DMS 273 treated with DMSO at 0.1 percent for 48 hours (cell line): ENCODE measurements around the gene SLC44A2.
"Not testable (repeated sequence)": the region's sequence is repeated elsewhere in the genome, so short reads cannot be mapped to it uniquely, and the experiment has no call there.

Experiments
- DNase-seq: peaks from one replicate; lab custom pipeline; 2025; lab: John Stamatoyannopoulos, UW

Gene SLC44A2

DNA sequence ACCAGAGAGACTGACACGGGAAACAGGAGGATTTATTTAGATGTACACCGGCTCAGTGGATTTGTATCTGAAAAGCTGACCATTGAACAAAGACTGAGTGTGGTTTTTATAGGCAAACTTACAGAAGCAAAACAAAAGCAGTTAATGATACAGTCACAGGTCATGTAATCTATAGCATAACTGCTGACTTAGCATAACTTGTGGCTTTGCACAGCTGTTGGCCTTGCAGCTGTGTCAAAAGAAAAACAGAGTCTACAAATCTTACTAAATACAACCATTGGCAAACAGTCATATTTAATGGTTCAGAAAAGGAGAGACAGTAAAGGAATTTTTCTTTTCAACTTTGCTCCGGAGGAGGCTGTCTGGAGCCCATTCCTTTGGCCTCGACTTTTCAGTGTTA is 26.5 kb downstream of the SLC44A2 start:
- no peak for DNase-seq

DNA sequence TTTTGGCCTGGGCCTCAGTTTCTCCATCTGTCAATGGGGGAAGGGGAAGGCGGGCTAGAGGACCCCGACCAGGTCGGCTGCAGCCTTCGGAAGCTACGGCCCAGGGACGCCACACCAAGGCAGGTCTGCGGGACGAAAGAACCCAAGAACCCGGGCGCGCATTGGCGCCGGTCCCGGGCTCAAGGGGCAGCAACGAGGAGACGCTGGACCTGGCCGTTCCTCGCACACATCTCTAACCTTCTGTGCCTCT is 28.1 kb downstream of the SLC44A2 start:
- DNase-seq = no peak

DNA sequence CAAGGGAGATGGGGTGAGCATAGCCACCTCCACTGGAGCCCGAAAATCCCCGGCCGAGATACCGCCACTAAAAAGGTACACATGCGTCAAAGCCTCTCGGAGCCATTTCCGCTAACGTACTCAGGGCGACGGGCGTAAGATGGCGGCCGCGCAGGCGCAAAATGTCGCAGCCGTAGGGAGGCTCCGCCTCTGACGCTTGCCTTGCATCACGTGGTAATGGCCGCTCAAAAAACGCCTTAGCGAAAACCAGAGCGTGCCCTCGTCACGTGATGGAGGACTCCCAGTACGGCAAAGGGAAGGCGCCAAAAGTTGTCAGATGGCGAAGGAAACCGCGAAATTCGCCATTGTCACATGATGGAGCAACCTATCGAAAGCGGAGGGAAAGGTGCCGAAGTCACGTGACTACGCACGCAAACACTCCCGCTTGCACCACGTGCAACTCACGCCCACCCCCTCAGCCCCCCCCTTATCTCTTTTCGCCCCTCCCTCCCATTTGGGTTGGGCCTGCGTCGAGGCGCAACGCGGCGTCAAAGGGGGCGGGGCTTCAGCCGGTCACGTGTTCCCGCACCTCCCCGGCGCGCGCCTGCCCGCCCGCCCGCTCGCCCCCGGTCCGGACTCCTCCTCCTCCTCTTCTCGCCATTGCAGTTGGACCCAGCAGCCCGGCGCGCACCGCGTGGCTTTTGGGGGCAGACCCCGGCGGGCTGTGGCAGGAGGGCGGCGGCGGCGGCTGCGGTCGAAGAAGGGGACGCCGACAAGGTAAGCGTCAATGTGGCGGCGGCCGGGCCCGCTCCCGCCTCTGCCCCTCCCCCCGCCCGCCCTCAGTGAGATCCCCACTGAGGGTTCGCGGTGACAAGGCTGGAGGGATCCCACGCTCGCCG is 28.6 kb downstream of the SLC44A2 start, which contains the start of gene ILF3:
ILF3 (plus strand) TSS at position 615 of the 878 bp plus-strand sequence. CDS start 16,260 bp downstream, outside the sequence.
- DNase-seq = peak; percentile 99

DNA sequence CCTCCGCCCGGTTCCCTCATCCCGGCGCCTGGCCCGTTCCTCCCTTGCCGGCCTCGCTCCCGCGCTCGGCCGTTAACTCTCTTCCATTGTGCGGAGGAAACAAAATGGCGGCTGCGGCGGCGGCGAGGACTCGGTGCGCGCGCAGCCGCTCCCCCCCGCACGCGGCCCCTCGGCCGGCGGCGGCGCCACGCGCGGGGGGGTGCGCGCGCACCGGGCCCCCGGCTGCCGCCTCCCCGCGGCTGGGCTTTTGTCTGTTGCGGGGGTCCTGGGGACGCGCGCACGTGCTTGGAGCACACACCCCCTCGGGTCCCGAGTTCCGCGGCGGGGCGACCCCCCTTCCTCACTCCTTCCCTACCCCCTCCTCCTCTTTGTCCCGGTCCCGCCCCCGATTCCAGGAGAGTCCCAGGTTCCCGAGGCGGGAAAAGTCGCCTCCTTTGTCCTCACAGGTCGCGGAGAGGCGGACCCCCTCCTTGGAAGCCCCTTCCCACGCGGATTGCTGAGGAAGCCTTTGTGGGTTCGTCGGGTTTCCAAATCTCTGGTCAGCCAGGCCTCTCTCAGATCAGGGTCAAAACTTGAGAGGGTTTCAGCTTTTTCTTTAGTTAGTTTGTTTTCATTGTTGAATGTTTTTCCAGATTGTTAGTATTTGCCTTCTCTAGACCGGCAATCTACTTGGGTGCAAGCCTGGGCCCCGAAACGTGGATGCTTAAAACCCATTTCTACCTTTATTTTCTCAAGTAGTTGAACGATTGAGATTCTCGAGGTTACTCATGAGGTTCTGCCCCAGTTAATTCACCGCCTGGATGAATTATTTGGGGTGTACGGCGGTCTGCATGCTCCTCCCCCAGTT is 29.5 kb downstream of the SLC44A2 start:
- DNase-seq = no peak

DNA sequence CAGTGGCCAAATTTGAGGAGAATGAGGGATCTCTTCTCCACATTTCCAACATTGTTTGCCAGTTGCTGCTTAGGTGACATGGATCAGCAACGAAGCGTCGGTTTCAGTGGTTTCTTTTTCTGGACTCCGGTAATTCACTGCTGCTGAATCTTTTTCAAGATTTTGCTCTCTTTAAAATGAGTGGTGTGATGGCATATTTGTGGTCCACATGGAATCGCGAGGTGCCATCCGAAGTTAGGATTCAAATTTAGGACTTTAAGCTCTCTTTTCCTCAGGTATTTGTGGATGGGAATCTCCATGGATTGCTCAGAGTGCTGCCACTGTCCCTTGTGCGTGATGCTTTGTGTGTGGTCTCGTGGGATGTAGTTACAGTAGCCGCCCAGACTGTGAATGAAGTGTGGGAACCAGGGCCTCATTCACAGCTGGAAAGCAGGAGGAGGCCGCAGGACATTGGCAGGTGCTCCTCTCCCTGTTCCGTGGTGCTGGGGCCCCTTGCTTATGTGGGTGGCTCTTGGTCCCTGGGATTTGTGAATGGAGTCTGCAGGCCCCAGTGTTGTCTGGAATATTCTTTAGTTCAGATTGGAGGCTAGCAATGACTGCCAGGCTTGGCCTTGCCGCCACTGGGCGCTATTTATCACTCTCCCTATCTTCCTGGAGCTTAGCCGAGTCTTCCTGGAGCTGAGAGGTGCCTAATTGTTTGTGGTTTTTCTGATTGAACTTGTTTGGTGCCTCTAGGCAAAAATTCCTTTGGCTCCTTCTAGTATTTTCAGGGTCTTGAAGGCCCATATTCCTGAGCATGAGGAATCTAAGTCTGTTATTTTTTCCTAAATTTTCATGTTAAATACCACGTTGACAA is 30.3 kb downstream of the SLC44A2 start:
- no peak for DNase-seq

DNA sequence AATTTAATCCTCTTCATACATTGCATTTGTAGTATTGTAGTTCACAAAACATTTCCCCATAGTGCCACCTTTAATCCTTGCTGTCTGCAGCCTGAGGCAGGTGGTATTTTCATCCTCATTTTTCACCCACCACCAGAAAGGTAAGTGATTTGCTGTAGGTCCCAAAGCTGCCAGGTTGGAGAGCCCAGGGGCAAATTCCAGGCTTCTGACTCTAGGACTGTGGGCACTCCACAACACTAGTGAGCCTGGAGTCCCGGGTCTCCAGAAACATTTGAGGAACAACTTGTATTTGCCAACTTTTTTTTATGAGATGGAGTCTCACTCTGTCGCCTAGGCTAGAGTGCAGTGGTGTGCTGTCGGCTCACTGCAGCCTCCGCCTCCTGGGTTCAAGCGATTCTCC is 35.0 kb downstream of the SLC44A2 start:
- no peak for DNase-seq

DNA sequence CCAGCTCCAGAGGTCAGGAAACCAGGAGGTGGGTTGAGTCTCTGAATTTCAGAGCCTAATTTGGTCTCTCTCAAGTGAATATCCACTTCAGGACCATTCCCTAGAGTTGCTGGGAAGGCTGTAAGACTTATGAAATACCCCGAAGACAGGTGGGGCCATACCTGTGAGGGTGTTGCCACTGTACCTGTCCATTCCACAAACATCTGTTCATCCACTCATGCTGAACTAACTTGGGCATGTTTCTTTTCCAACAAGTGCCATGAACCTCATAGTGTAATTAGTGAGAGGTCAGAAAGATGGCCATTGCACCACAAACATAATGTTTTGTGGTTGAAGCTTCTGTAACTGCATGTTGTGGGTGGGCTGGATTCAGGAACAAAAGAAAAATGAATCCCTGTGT is 36.6 kb downstream of the SLC44A2 start:
- DNase-seq = no peak

DNA sequence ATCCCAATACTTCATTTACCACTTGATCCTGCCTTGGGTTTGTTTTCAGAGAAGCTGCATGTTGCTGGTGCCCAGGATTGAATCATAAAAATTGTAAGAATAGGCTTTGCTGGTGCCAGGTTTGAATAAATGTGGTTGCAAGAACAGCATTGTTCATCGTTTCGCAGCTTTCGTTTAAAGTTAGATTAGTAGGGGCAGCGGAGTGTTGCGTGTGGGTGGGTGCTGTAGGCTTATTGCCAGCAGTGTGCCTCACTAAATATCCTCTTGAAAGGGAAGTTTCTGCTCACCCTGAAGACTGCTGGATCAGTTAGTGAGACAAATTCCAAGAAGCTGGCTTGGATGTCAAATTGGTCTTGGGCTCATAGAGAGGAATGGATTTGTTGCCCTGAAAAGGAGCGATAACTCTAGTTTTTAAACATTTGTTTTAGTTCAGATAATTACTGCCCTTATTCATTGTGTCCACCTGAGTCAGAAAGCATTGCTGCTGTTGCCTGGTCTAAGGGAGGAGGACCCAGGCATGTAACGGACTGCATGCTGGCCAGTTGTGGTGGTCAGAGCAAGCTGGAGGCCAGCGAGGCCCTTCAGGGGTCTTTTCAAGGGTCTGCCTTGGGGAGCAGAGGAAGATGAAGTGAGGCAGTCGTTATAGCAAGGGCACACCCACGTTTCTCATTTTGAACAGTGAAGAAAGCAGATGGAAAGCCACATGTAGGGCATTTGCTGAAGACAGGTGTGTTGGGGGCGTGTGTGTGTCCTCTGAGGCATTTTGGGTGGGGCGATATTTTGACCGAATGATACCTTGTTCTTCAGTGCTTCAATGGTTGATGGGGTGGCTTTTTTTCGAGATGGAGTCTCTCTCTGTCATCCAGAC is 37.3 kb downstream of the SLC44A2 start:
- DNase-seq = no peak

DNA sequence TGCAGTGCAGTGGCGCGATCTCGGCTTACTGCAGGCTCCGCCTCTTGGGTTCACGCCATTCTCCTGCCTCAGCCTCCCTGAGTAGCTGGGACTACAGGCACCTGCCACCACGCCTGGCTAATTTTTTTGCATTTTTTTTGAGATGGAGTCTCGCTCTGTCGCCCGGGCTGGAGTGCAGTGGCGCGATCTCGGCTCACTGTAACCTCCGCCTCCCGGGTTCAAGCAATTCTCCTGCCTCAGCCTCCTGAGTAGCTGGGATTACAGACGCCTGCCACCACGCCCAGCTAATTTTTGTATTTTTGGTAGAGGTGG is 37.9 kb downstream of the SLC44A2 start:
- DNase-seq = not testable (repeated sequence)

DNA sequence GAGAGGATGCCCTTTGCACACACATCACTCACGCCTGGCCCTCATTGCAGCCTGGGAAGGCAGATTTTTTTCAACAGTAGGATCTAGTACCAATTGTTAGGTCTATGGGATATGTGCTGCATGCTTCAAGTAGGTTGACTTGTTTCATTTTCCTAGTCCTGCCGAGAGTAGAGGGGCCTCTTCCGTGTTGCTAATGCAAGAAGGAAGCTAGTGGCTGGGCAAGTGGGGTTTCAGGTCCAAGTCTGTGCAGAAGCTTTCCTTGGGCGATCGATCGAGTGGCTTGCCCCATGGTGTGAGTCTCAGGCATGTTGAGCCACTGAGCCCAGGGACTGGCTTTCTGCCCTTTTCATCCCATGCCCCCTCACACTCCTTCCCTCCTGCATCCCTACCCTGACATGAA is 42.5 kb downstream of the SLC44A2 start:
- DNase-seq = no peak

DNA sequence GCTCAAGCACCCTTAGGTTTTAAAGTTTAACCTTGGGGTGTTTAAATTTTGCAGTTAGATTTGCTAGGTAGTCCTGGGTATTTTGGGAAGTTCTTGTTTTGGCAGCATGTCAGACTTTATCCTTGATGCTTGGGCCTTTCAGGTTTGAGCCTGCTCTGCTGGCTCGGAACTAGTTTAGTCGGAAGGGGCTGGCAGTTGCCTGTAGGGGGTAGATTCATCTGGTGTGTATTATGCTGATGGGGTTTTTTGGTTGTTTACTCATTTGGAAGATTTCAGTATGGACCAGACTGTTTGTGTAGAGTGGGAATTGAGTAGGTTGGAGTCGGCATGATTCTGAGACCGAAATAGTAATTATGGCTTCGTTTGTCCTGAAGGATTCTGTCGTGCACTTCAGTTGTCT is 43.9 kb downstream of the SLC44A2 start:
- no peak for DNase-seq

DNA sequence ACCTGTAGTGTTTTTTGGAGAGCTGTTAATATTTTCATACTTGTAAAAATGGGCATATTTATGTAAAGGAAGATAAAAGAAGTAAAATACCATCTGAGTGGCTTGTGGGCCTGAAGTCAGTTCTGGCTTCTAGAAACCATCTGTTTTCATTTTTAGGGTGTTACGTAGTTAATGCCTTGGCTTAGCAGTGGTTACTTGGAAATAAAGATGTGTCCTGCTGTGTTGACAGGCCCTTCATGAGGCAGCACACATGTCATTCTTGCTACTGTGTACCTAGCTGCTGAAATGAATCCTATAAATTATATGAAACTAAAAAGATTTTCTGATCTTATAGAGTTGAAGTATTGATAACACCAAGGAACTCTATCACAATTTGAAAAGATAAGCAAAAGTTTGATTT is 44.8 kb downstream of the SLC44A2 start:
- no peak for DNase-seq

DNA sequence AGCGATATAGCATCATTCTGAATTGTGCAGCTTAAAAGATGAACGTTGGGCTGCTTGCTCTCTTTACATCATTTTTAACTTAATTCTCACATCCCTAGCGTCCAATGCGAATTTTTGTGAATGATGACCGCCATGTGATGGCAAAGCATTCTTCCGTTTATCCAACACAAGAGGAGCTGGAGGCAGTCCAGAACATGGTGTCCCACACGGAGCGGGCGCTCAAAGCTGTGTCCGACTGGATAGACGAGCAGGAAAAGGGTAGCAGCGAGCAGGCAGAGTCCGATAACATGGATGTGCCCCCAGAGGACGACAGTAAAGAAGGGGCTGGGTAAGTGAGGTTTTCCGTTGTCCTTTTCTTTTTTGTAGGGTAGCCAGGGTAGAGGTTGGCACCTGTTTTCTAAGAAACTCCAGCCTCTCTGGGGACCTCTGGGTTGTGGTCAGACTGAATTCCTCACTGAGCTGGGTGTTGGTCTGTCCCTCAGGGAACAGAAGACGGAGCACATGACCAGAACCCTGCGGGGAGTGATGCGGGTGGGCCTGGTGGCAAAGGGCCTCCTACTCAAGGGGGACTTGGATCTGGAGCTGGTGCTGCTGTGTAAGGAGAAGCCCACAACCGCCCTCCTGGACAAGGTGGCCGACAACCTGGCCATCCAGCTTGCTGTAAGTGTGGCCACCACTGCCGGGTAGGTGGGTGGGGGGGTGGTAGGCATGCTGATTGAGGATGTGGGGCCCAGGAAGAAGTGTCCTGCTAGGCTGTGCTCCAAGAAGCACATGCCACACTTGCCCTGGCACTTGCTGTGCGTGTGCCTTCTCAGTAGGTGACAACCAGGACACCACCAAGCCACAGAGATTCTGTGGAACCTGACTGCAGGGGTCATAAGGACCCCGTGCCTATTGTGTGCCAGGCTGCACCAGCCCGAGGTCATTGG is 45.8 kb downstream of the SLC44A2 start:
- no peak for DNase-seq

DNA sequence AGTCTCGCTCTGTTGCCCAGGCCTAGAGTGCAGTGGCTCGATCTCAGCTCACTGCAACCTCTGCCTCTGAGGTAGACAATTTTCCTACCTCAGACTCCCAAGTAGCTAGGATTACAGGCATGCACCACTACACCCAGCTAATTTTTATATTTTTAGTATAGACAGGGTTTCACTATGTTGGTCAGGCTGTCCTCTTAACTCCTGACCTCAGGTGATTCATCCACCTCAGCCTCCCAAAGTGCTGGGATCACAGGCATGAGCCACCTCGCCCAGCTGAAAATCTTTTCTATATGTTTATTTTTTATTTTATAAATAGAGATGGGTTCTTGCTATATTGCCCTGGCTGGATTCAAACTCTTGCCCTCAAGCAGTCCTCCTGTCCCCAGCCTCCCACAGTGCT is 46.6 kb downstream of the SLC44A2 start:
- not testable (repeated sequence) for DNase-seq

DNA sequence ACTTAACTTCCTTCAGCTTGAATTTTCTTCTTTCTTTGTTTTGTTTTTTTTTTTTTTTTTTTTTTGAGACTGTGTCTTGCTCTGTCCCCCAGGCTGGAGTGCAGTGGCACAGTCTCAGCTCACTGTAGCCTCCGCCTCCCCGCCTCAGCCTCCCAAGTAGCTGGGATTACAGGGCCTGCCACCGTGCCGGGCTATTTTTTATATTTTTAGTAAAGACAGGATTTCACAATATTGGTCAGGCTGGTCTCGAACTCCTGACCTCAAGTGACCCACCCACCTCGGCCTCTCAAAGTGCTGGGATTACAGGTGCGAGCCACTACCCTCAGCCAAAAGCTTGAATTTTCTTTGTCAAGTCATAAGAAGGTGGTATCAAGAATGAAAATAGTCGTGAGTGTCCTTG is 49.9 kb downstream of the SLC44A2 start:
- not testable (repeated sequence) for DNase-seq

DNA sequence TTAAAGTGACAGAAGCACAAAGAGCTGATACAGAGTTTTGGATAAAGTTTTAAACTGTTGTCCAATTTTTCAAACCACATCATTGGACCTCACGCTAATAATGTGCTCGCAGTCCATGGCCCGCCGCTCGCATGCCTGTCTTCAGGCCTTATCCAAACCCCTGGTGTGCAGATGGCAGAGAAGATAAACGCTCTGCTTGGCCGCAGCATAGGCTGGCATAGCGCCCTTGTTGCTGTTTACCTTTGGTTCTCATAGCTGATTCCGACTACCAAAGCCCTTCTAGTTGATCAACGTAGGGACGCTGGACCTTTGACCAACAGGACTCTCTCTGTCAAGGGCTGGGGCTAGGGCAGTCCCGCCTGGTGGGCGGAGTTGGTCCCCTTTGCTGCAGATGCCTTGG is 52.4 kb downstream of the SLC44A2 start:
- no peak for DNase-seq

DNA sequence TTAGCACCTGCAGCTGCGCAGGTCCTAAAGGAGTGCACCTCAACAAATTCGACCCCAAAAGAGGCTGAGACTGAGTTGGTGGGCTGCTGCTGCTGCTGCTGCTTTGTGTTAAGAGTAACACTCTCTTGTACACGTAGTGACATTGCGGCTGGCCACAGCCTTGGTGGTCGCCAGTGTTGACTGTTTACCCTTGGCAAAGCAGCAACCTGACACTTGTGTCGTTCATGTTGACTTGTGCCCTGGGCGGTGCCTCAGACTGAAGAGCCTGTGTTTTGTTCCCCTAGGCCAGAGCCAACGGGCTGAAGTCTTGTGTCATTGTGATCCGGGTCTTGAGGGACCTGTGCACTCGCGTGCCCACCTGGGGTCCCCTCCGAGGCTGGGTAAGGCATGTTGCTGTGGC is 53.5 kb downstream of the SLC44A2 start:
- DNase-seq = no peak

DNA sequence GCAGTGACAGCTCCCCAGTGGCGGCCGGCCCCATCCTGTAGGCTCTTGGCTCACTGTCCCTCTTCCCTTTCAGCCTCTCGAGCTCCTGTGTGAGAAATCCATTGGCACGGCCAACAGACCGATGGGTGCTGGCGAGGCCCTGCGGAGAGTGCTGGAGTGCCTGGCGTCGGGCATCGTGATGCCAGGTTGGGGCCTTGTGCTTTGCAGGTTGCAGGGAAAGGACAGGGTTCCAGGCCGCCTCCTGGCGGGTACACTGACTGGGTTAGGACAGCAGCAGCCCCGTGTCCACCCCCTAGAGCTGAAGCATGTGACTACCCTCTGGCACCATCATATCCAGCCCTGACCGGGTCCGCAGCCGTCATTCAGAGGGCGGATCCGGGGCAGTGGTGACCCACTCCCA is 54.4 kb downstream of the SLC44A2 start:
- DNase-seq = no peak

DNA sequence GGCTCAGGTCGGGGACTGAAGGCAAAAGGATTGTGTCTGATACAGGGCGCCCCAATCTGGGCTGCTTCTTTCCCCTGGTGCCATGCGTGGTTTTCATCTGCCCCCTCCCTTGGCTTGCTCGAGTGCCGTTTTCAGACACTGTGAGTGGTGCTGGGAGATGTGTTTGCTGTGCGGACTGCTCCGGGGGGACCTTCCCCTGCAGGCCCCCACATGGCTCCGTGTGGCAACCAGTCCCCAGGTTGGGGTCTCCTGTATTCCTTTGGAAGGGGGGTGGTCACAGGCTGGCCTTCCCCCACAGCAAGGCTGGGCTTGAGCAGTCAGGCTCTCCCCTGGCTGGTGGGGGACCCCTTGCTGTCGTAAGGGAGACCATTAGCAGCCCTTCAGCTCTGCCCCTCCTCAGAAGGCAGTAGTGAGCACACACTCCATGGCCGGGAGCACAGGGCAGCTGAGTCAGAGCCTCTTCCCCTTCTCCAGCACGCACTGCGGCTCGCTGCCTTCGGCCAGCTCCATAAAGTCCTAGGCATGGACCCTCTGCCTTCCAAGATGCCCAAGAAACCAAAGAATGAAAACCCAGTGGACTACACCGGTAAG is 55.3 kb downstream of the SLC44A2 start:
- no peak for DNase-seq

DNA sequence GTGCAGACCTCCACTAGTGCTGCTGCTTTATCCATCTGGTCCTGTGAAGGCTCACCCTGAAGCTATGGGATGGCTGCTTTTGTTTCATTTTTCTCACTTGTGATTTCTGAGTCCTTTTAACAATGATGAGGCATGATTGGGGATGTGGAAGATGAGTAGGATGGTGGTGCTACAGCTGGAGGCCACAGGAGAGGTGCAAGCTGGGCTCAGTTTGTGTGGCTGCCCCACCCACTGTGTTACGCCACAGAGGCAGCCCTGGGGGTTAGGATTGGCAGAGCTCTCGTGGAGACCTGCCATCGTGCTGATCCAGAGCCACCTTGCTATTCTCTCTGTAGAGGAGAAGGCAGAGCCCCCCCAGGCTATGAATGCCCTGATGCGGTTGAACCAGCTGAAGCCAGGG is 56.3 kb downstream of the SLC44A2 start:
- no peak for DNase-seq
